BLaER1 treated with 17β-estradiol and CSF1 and Interleukin-3, amounts not matched to agents 10 nM and 100 nM (cell line): ENCODE results near the gene TMEM184B.

Experiments used
- H3K27ac ChIP-seq, 11 experiments: shearing (Covaris generic); formaldehyde crosslinking; 2 replicates each; pipeline ENCODE4 v1.8.1; 2022
- H3K27me3 ChIP-seq, 11 experiments: shearing (Covaris generic); formaldehyde crosslinking; 2 replicates each; pipeline ENCODE4 v1.8.1; 2022
- H3K36me3 ChIP-seq, 11 experiments: shearing (Covaris generic); formaldehyde crosslinking; 2 replicates each; pipeline ENCODE4 v1.8.1; 2022
- H3K4me1 ChIP-seq, 10 experiments: shearing (Covaris generic); formaldehyde crosslinking; 2 replicates each; pipeline ENCODE4 v1.8.1; 2022
- H3K4me2 ChIP-seq, 11 experiments: shearing (Covaris generic); formaldehyde crosslinking; 2 replicates each; pipeline ENCODE4 v1.8.1; 2022
- H3K4me3 ChIP-seq, 10 experiments: shearing (Covaris generic); formaldehyde crosslinking; 2 replicates each; pipeline ENCODE4 v1.8.1; 2022
- H3K9ac ChIP-seq, 11 experiments: shearing (Covaris generic); formaldehyde crosslinking; 2 replicates each; pipeline ENCODE4 v1.8.1; 2022
- H3K9me3 ChIP-seq, 11 experiments: shearing (Covaris generic); formaldehyde crosslinking; replicated peaks in 1 of 11; 2 replicates each; pipeline ENCODE4 v1.8.1; 2022
- H4K20me1 ChIP-seq, 11 experiments: shearing (Covaris generic); formaldehyde crosslinking; 2 replicates each; pipeline ENCODE4 v1.8.1; 2022
- Cebpa-rat ChIP-seq, 11 experiments: shearing (Covaris generic); IDR thresholded peaks; 2 replicates each; pipeline ENCODE4 v1.8.1; 2022

The TMEM184B gene

GRCh38 chr22:38272373-38273134, at the start of gene TMEM184B:
TMEM184B (minus strand) TSS chr22:38273010; CDS start chr22:38247961, 25,049 bp downstream.
- Histone ChIP-seq H3K4me1 (peaks cover 47 to 75% (median 67%) of the 10 kb centered on the region in 10 experiments), H4K20me1 (peaks cover 11 to 47% (median 31%) of the 10 kb centered on the region in 11 experiments; a peak in 19 of 22 replicates), H3K27ac (peak within 1 kb of the TSS; percentile 77 to 88 (median 82))

GRCh38 chr22:38320605-38321402, 48.0 kb upstream of the TMEM184B start:
- Histone ChIP-seq H3K4me3 (no peak overlapping the region), H4K20me1 (peaks cover 1 to 12% (median 7%) of the 10 kb centered on the region in 11 experiments; a peak in 21 of 22 replicates), H3K27ac (no peak overlapping the region), H3K9me3 (no peaks in the 10 kb centered on the region), H3K4me2 (no peak overlapping the region), H3K27me3 (no peaks in the 10 kb centered on the region), H3K9ac (no peak overlapping the region), H3K4me1 (peaks cover 16 to 23% (median 19%) of the 10 kb centered on the region in 10 experiments), H3K36me3 (no peaks in the 10 kb centered on the region)
- no peak for TF ChIP-seq Cebpa-rat (IDR thresholded peaks at IDR 0.05)

More at GRCh38 chr22:38272373-38273134, at the start of gene TMEM184B:
- Histone ChIP-seq H3K36me3 (peaks cover 0 to 9% (median 0%) of the 10 kb centered on the region in 11 experiments; a peak in 1 of 22 replicates), H3K9ac (peak within 1 kb of the TSS; percentile 85 to 95 (median 93)), H3K4me3 (peak within 1 kb of the TSS; percentile 84 to 99 (median 97)), H3K9me3 (no peaks in the 10 kb centered on the region), H3K4me2 (peak within 1 kb of the TSS; percentile 89 to 100 (median 98)), H3K27me3 (no peaks in the 10 kb centered on the region)
- TF ChIP-seq Cebpa-rat (IDR thresholded peaks at IDR 0.05) = no peak

DNA sequence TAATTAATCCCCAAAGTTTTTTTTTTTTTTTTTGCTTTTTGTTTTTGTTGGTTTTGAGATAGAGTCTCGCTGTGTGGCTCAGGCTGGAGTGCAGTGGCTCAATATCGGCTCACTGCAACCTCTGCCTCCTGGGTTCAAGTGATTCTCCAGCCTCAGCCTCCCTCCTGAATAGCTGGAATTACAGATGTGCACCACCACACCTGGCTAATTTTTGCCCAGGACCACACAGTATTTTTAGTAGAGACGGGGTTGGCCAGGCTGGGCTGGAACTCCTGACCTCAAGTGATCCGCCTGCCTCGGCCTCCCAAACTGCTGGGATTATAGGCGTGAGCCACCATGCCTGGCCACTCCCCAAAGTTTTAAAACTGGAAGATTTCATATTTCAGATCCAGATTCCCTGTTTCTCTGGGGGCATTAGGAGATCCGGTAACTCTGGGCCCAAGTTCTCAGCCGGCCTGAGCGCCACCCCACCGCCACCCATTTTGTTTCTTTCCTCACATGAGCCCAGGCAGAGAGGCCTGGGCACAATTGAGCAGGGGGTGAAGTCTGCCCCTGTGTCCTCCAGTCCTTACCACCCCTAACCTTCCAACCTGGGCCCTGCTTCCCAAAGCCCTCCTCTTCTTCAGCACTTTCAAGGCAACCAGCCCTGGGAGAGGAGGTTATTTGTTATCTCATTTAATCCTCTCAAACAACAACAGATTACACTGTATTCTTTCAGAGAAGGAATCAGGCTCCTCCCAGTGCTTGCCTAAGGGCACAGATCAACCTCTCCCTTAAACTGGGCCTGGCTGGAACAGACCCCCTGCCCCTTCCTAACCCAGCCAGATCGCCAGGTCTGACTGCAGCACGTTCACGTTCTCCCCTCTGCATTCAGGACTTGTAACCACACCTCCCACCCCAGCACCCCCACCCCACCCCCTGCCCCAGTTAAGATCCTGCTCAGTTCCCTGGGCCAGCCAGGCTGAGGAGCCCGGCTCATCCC, 46.3 kb upstream of the TMEM184B start:
- Histone ChIP-seq H4K20me1 (peaks cover 18 to 29% (median 24%) of the 10 kb centered on the region in 11 experiments), H3K4me2 (peak overlapping the region; percentile 81 to 95 (median 87); a peak in 18 of 22 replicates), H3K36me3 (peaks cover 0 to 4% (median 1%) of the 10 kb centered on the region in 11 experiments; a peak in 10 of 22 replicates), H3K27ac (peak overlapping the region in 6 of 11 experiments; percentile 26 to 99 (median 94); a peak in 7 of 22 replicates), H3K9ac (peak overlapping the region in 9 of 11 experiments; percentile 2 to 99 (median 99); a peak in 11 of 22 replicates), H3K4me1 (peaks cover 27 to 34% (median 31%) of the 10 kb centered on the region in 10 experiments), H3K27me3 (no peaks in the 10 kb centered on the region), H3K9me3 (no peaks in the 10 kb centered on the region), H3K4me3 (no peak overlapping the region)
- no peak for TF ChIP-seq Cebpa-rat (IDR thresholded peaks at IDR 0.05)

DNA sequence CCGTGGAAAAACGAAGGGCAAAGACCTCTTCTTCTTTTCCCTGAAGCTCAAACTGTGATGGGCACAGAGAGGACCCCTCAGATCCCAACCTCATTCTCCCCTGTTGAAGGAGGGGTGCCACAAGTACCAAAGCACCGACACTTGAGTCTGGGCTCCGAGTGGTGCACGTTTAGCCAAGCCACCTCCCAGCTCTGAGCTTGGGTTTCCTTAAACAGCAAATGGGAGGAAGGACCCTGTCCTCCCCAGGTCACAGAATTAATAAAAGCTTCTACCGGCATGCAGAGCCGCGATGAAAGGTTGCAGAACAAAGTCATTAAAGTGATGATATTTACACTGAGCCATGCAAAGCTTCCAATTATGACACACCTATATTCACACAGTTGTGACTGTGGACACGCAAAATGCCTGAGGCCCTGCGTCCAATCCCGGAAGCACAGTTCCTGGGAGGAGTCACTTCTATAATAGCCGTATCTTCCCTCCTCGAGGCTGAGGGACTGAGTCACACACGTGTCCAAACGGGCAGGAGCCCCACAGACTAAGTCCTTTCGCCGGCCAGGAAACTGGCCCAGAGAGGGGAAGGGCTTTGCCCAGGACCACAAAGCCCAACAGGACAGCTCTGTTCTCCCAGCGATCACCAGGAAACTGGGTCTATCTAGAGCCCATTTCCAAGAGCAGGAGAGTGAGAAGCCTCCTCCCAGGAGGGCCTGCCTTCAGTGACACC, 45.3 kb upstream of the TMEM184B start:
- Histone ChIP-seq H3K4me1 (peaks cover 36 to 43% (median 41%) of the 10 kb centered on the region in 10 experiments), H3K9me3 (no peaks in the 10 kb centered on the region), H3K4me2 (peak overlapping the region; percentile 81 to 95 (median 87)), H3K36me3 (peaks cover under 1 to 13% (median 11%) of the 10 kb centered on the region in 11 experiments; a peak in 19 of 22 replicates), H3K27ac (peak overlapping the region; percentile 93 to 99 (median 98); a peak in 21 of 22 replicates), H3K4me3 (peak overlapping the region; percentile 76 to 100 (median 94)), H3K27me3 (no peaks in the 10 kb centered on the region), H3K9ac (peak overlapping the region; percentile 95 to 100 (median 99)), H4K20me1 (peaks cover 28 to 38% (median 33%) of the 10 kb centered on the region in 11 experiments)
- TF ChIP-seq Cebpa-rat (IDR thresholded peaks at IDR 0.05) = no peak

DNA sequence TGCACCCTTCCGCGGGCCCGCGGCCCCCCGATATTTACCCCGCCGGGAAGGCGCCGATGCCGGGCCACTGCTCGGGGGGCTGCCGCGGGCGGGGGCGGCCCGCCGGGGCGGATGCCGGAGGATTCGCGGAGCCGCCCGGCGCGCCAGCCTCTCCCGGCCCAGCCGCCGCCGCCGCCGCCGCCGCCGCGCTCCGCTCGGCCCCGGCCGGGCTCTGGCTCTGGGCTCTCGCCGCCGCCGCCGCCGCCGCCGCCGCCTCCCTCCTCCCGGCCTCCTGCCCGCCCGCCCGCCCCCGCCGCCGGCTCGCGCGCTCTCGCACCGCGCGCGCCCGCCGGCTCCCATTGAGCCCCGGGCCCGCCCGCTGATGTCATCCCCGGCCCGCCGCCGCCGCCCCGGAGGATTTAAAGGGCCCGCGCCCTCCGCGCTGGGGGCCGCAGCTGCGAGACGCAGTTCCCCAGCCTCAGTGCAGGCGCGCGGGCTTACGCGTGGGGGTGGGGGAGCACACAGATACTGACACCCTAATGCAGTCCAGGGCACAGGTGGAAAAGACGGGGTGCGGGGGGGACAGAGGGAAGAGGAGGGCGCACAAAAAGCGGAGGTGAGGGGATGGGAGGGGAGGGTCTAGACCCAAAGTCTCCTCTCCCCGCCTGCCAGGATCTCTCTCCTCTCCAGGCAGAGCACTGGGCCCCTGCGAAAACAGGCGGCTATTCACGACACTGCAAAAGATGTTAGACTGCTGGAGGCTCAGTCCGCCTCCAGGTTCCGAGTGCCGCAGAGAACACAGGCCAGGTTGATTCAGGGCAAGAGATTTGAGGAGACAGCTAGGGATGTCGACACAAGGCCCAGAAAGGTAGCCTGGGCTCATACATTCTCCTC, 44.5 kb upstream of the TMEM184B start, which contains the start of gene CSNK1E:
CSNK1E (minus strand) TSS at position 312 of the 873 bp plus-strand sequence. CDS start 3,276 bp downstream, outside the sequence.
- peaks cover 44 to 51% (median 49%) of the 10 kb centered on the region in 10 experiments for H3K4me1 ChIP-seq
- peaks cover 9 to 21% (median 19%) of the 10 kb centered on the region in 11 experiments for H3K36me3 ChIP-seq
- no peak for TF ChIP-seq Cebpa-rat (IDR thresholded peaks at IDR 0.05)
- peaks cover 36 to 46% (median 41%) of the 10 kb centered on the region in 11 experiments for H4K20me1 ChIP-seq
- H3K4me3 ChIP-seq = peak within 1 kb of the TSS; percentile 76 to 100 (median 94)
- peak within 1 kb of the TSS; percentile 97 to 100 (median 99) for H3K4me2 ChIP-seq
- H3K9me3 ChIP-seq = no peaks in the 10 kb centered on the region
- H3K27ac ChIP-seq = peak within 1 kb of the TSS; percentile 93 to 99 (median 98)
- no peaks in the 10 kb centered on the region for H3K27me3 ChIP-seq
- peak within 1 kb of the TSS; percentile 95 to 100 (median 99) for H3K9ac ChIP-seq

- peaks cover 17 to 29% (median 27%) of the 10 kb centered on the region in 11 experiments for H3K36me3 ChIP-seq
- H4K20me1 ChIP-seq = peaks cover 44 to 54% (median 50%) of the 10 kb centered on the region in 11 experiments
- H3K27ac ChIP-seq = peak overlapping the region; percentile 93 to 99 (median 98)
- H3K4me3 ChIP-seq = peak overlapping the region; percentile 76 to 100 (median 94)
- no peaks in the 10 kb centered on the region for H3K27me3 ChIP-seq
- H3K4me1 ChIP-seq = peaks cover 52 to 59% (median 57%) of the 10 kb centered on the region in 10 experiments
- no peak for TF ChIP-seq Cebpa-rat (IDR thresholded peaks at IDR 0.05)
- peak overlapping the region; percentile 95 to 100 (median 99) for H3K9ac ChIP-seq
- peak overlapping the region; percentile 97 to 100 (median 99) for H3K4me2 ChIP-seq
- no peaks in the 10 kb centered on the region for H3K9me3 ChIP-seq
Measured at GRCh38 chr22:38316364-38317121, 43.7 kb upstream of the TMEM184B start.
